ENCODE results near the gene FADS1. TPM values are rescaled to one million over a fixed set of nuclear protein-coding genes. Genes with fewer than 3 reads are reported as not detected.

The FADS1 gene
- total and polyA plus RNA-seq, 2 of the 8 experiments (the other 6 are each of a cell fraction or from before 2014, with no cell fraction given): 115 to 141 TPM

DNA sequence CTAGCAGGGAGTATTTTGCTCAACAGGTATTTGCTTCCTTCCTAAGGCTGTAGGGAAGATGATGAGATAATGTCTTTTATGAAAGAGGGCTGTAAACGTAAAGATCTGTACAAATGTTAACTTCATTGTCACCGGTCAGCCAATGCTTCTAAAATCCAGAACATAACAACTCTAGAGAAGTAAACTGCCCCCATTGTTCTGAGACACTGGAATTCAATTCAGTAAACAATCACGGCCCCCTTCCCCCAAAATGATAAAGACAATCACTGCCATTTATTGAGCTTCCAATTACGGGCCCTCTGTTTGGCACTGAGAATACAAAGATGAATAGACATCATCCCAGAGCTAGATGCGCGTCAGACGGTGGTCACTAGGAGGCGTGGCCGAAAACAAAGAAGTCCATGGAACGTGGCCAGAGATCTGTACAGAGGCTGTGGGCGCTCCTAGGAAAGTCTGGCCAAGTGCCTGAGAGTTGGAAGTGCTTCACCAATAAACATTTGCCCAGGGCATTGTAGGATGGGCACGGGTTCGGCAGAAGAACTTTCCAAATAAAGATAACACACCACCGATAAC lies 25.0 kb downstream of the FADS1 start:
- CTCF ChIA-PET (ENCODE audit: partially characterized antibody): interaction anchor here (1.0 to 10.5 kb wide), 9 partner anchors 11 to 58 kb away, joined by 3 to 168 read pairs (median 8); no protein-coding TSS in a partner anchor
- no peak for TF ChIP-seq CBX8 (IDR thresholded peaks at IDR 0.05; ENCODE audit: borderline replicate concordance, low read depth, low read length)
- no peak for TF ChIP-seq MAFK (IDR thresholded peaks at IDR 0.05; ENCODE audit: low read depth, low read length)
- TF ChIP-seq, protein P1, sequence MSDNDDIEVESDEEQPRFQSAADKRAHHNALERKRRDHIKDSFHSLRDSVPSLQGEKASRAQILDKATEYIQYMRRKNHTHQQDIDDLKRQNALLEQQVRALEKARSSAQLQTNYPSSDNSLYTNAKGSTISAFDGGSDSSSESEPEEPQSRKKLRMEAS (IDR thresholded peaks at IDR 0.05): peak; percentile 47; the same call in 1 of the 2 replicates
- TF ChIP-seq POLR2A (IDR thresholded peaks at IDR 0.05; ENCODE audit: control extremely low read depth in 1 of 2, low read depth in 2 of 2, low read length in 2 of 2): peak; percentile 64 to 73
- TF ChIP-seq CTBP2 (IDR thresholded peaks at IDR 0.05; ENCODE audit: borderline replicate concordance, insufficient read depth, insufficient read length, low read length): no peak
- TF ChIP-seq ZNF274 (IDR thresholded peaks at IDR 0.05; ENCODE audit: borderline replicate concordance, extremely low read depth, low read length): no peak
- TF ChIP-seq JUND (IDR thresholded peaks at IDR 0.05; ENCODE audit: low read length): 0 out of 2 replicates have a peak, but pooled peaks have one; percentile 40
- TF ChIP-seq TEAD4 (IDR thresholded peaks at IDR 0.05; ENCODE audit: low read depth, low read length): no peak
- TF ChIP-seq POLR2AphosphoS5 (IDR thresholded peaks at IDR 0.05; ENCODE audit: low read depth, low read length): peak; percentile 68
- no peak for TF ChIP-seq TBP (IDR thresholded peaks at IDR 0.05; ENCODE audit: low read depth, low read length)

More for the DNA sequence above, 25.0 kb downstream of the FADS1 start:
- Histone ChIP-seq H3K18ac (ENCODE audit: extremely low read depth, low read length) (no peak overlapping the region), H3K4ac (replicated peaks; ENCODE audit: insufficient read length, low read depth, low read length) (peak overlapping the region; percentile 10), H3K56ac (replicated peaks; ENCODE audit: insufficient read length, low read depth, low read length) (peak overlapping the region; percentile 62), H2BK15ac (ENCODE audit: low read length) (no peak overlapping the region), H3K79me2 (ENCODE audit: control insufficient read depth in 1 of 2, insufficient read depth in 2 of 2, low read length in 2 of 2) (peaks cover 8 to 48% of the 10 kb centered on the region in 2 experiments), H4K20me1 (replicated peaks in 1 of 2; ENCODE audit: control insufficient read depth in 1 of 2, insufficient read depth in 2 of 2, low read length in 2 of 2) (peaks cover 10 to 11% of the 10 kb centered on the region in 2 experiments), H4K91ac (replicated peaks; ENCODE audit: insufficient read length, low read length) (no peak overlapping the region), H3K4me2 (ENCODE audit: insufficient read depth in 1 of 2, low read depth in 2 of 2, low read length in 2 of 2) (peak overlapping the region; percentile 68 to 93), H3K4me1 (replicated peaks in 1 of 4; ENCODE audit: control insufficient read depth in 3 of 4, insufficient read depth in 4 of 4, low read length in 3 of 4) (peaks cover 0 to 2% (median 0%) of the 10 kb centered on the region in 4 experiments; a peak in 1 of 7 replicates), H3K79me1 (ENCODE audit: low read depth, low read length) (no peaks in the 10 kb centered on the region; the same call in 1 of the 2 replicates), H3K36me3 (ENCODE audit: control insufficient read depth in 2 of 4, insufficient read depth in 4 of 4, low read length in 3 of 4) (peaks cover 22 to 47% (median 38%) of the 10 kb centered on the region in 4 experiments; a peak in 7 of 8 replicates), H3K27ac (ENCODE audit: low read depth, low read length) (peak overlapping the region; percentile 100), H3K23ac (ENCODE audit: insufficient read length) (no peak overlapping the region), H2BK20ac (ENCODE audit: low read length) (no peak overlapping the region), H3K14ac (ENCODE audit: insufficient read length) (no peak overlapping the region), H3K9ac (replicated peaks in 1 of 4; ENCODE audit: extremely low read depth in 1 of 4, low read depth in 3 of 4, low read length in 3 of 4) (peak overlapping the region; percentile 90 to 100 (median 99)), H3K4me3 (ENCODE audit: extremely low read depth in 1 of 4, insufficient read depth in 2 of 4, low read depth in 3 of 4, low read length in 4 of 4) (peak overlapping the region; percentile 86 to 99 (median 98)), H3K9me3 (ENCODE audit: insufficient read depth in 2 of 2, low read depth in 1 of 2, low read length in 1 of 2) (no peaks in the 10 kb centered on the region), H2AK5ac (ENCODE audit: low read depth, low read length) (no peak overlapping the region), H2BK12ac (ENCODE audit: low read depth, low read length) (no peak overlapping the region; the same call in 1 of the 2 replicates), H3K23me2 (ENCODE audit: low read depth, low read length) (peaks cover 2% of the 10 kb centered on the region; the same call in 1 of the 2 replicates), H2BK120ac (replicated peaks; ENCODE audit: low read depth, low read length) (no peak overlapping the region), H4K5ac (ENCODE audit: insufficient read length, low read depth, low read length) (peak overlapping the region; percentile 94), H4K8ac (ENCODE audit: extremely low read depth, insufficient read depth, low read length) (peak overlapping the region; percentile 98; the same call in 1 of the 2 replicates), H3K27me3 (replicated peaks in 1 of 4; ENCODE audit: control insufficient read depth in 3 of 4, extremely low read depth in 1 of 4, insufficient read depth in 3 of 4, low read length in 3 of 4) (no peaks in the 10 kb centered on the region), H2AFZ (ENCODE audit: low read length) (peak overlapping the region; percentile 0; the same call in 1 of the 2 replicates), H2BK5ac (ENCODE audit: low read depth, low read length) (peak overlapping the region; percentile 100)
- WGBS, 2 experiments (ENCODE audit: extremely low coverage in 1 of 2, insufficient coverage in 1 of 2, insufficient read length in 1 of 2, insufficient replicate concordance in 2 of 2, low coverage in 1 of 2, low lambda C conversion rate in 2 of 2, missing lambda C conversion rate in 1 of 2): 16% methylated on average over 14 of the region's 14 CpGs; no CpG with 5 or more reads in 1 of the 2 experiments
- DNase-seq (ENCODE audit: low read depth in 1 of 2, low spot score in 2 of 2) (no peak), FAIRE-seq (no peak)
- POLR2A ChIA-PET (ENCODE audit: partially characterized antibody): interaction anchor here (0.7 to 20.9 kb wide), 21 partner anchors 11 to 333 kb away, joined by 3 to 354 read pairs (median 6); partner anchors contain the start of genes FADS1, FADS2, FTH1 and MYRF
